Liver (tissue), 9 donors: ENCODE data around the gene DRD1. TPM values are rescaled to one million over a fixed set of nuclear protein-coding genes. Genes with fewer than 3 reads are reported as not detected.

Experiments
- DNase-seq: peaks from one replicate; pipeline ENCODE4 v3.0.0-alpha.2; 2017; ENCODE audit warnings: low spot score
- H3K27ac ChIP-seq, 2 donors: one replicate each; pipeline ENCODE4 v1.7.0; 2013; ENCODE audit warnings: inconsistent platforms in 2 of 2, low read length in 2 of 2, control low read depth in 1 of 2, low read depth in 1 of 2, mild to moderate bottlenecking in 1 of 2
- H3K27me3 ChIP-seq, 4 donors: one replicate each; pipeline versions ENCODE4 v1.6.1 to v1.7.0; 2013; ENCODE audit warnings: low read length in 3 of 4, inconsistent platforms in 1 of 4, mild to moderate bottlenecking in 1 of 4, moderate library complexity in 1 of 4; ENCODE audit not compliant: control insufficient read depth in 4 of 4, insufficient read depth in 4 of 4
- H3K36me3 ChIP-seq, 4 donors: one replicate each; pipeline versions ENCODE4 v1.6.1 to v1.7.0; 2013; ENCODE audit warnings: low read length in 3 of 4, mild to moderate bottlenecking in 3 of 4, low read depth in 1 of 4, moderate library complexity in 1 of 4; ENCODE audit not compliant: control insufficient read depth in 4 of 4, insufficient read depth in 3 of 4
- H3K4me1 ChIP-seq, 4 donors: one replicate each; pipeline versions ENCODE4 v1.6.1 to v1.7.0; 2013; ENCODE audit warnings: low read length in 3 of 4, mild to moderate bottlenecking in 3 of 4, moderate library complexity in 1 of 4; ENCODE audit not compliant: control insufficient read depth in 4 of 4, insufficient read depth in 4 of 4
- H3K4me3 ChIP-seq, 3 donors: one replicate each; pipeline versions ENCODE4 v1.6.1 to v1.7.0; 2013; ENCODE audit warnings: low read length in 3 of 3, control low read depth in 1 of 3, low read depth in 1 of 3, mild to moderate bottlenecking in 1 of 3
- H3K9ac ChIP-seq, 2 donors: one replicate each; pipeline ENCODE4 v1.7.0; 2013; ENCODE audit warnings: low read length in 2 of 2, mild to moderate bottlenecking in 2 of 2, moderate library complexity in 2 of 2, control low read depth in 1 of 2, low read depth in 1 of 2
- H3K9me3 ChIP-seq, 4 donors: one replicate each; pipeline versions ENCODE4 v1.6.1 to v1.7.0; 2013; ENCODE audit warnings: low read length in 3 of 4; ENCODE audit not compliant: control insufficient read depth in 4 of 4
- CTCF ChIP-seq: fragments of 150-350 bp; IDR thresholded peaks from 2 replicates; pipeline ENCODE4 v1.5.1; 2017; ENCODE audit warnings: improper control_type of control experiment, low read depth, low read length; ENCODE audit not compliant: missing input control
- EGR1 ChIP-seq, 2 donors: IDR thresholded peaks; 2 replicates each; pipeline ENCODE4 v1.6.1; 2016 to 2018; ENCODE audit warnings: antibody characterized with exemption in 2 of 2, low read depth in 2 of 2
- FOXA2 ChIP-seq: IDR thresholded peaks from 2 replicates; pipeline ENCODE4 v1.6.1; 2016; ENCODE audit warnings: antibody characterized with exemption
- GABPA ChIP-seq, 2 donors: IDR thresholded peaks in 1 of 2; conservative IDR thresholded peaks in 1 of 2; 2 replicates each; pipeline ENCODE4 v1.6.1; 2016; ENCODE audit warnings: antibody characterized with exemption in 2 of 2, mild to moderate bottlenecking in 1 of 2, moderate library complexity in 1 of 2
- HNF4A ChIP-seq, 2 donors: conservative IDR thresholded peaks; 2 replicates each; pipeline ENCODE4 v1.6.1; 2016; ENCODE audit warnings: antibody characterized with exemption in 2 of 2, mild to moderate bottlenecking in 2 of 2
- JUND ChIP-seq, 2 donors: IDR thresholded peaks; 2 replicates each; pipeline ENCODE4 v1.6.1; 2016; ENCODE audit warnings: antibody characterized with exemption in 2 of 2
- NR2F2 ChIP-seq: IDR thresholded peaks from 2 replicates; pipeline ENCODE4 v1.6.1; 2016; ENCODE audit warnings: antibody characterized with exemption
- RAD21 ChIP-seq, 2 donors: IDR thresholded peaks; 2 replicates each; pipeline ENCODE4 v1.6.1; 2016; ENCODE audit warnings: antibody characterized with exemption in 2 of 2, mild to moderate bottlenecking in 2 of 2
- RXRA ChIP-seq, 2 donors: IDR thresholded peaks; 2 replicates each; pipeline ENCODE4 v1.6.1; 2017 to 2018; ENCODE audit warnings: antibody characterized with exemption in 2 of 2, mild to moderate bottlenecking in 1 of 2
- TAF1 ChIP-seq: conservative IDR thresholded peaks from 2 replicates; pipeline ENCODE4 v1.6.1; 2016; ENCODE audit warnings: antibody characterized with exemption, mild to moderate bottlenecking
- YY1 ChIP-seq: IDR thresholded peaks from 2 replicates; pipeline ENCODE4 v1.6.1; 2016; ENCODE audit warnings: antibody characterized with exemption, mild to moderate bottlenecking
- WGBS: extraction: QIAGEN DNeasy Blood & Tissue Kit; methylation state at CpG from one replicate; pipeline ENCODE4 v1.1.7; 2013; 5-methylcytosine and 5-hydroxymethylcytosine counted together
- polyA plus RNA-seq, 2 donors: library from polyadenylated mRNA; stranded (reverse) in 1 of 2; unstranded in 1 of 2; fragments of 200-250 nt in 1 of 2; fragments of >200 nt in 1 of 2; fragmentation: Nextera tagmentation in 1 of 2; extraction: Ambion mirVana in 1 of 2; gene quantifications; one replicate each; pipeline versions ENCODE4 v1.2.1 to v1.2.3, GENCODE V29; 2013 to 2015
- total RNA-seq, 2 donors: library from RNA; depleted of rRNA; stranded (reverse); fragments of >200 nt; gene quantifications; one replicate each; pipeline ENCODE4 v1.2.3, GENCODE V29; 2014
- TF ChIP-seq, protein P1 (sequence below): IDR thresholded peaks from 2 replicates; pipeline ENCODE4 v1.6.1; 2016; ENCODE audit warnings: antibody characterized with exemption
- donor health status: healthy.
- donor health status: healthy.
- donor health status: healthy.
- donor health status: healthy.
- donor health status: healthy.

DRD1 gene
- total and polyA plus RNA-seq, 4 donors: 0.05 to 0.17 TPM; not detected in 2

DNA sequence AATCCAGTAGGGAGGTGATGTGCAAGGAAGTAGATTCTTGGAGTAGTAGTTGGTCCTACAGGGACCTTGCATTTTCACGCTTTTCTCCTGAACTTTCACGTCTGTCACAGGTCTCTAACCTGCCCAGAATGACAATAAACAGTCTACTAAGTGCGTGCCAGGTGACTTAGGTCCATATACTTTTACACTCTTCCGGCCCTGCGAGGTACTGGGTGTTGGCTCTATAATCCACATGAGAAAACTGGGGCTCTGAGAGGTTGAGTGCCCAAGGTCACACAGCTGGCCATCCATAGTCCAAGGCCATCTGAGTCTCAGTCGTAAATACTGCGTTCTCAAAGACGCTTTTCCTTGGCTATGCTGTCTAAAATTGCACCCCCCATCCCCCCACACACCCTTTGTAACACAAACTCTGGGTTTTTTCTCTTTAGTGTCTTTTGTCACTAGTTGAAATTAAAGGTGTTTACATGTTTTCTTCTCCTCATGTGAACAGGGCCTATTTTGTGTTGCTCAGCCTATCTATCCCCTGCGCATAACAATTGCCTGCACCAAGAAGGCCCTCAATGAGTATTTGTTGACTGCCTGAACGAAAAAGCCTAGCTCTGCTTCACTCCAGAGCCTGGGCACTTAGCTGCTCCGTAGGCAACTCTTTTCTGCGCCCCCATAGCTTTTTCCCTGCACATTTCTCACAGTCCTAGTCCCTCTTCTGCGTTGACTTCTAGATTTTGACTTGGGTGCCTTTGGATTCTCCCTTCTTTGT lies 35.3 kb upstream of the DRD1 start:
- Histone ChIP-seq H3K27me3 (no peaks in the 10 kb centered on the region), H3K4me1 (peaks cover 26 to 62% (median 47%) of the 10 kb centered on the region in 4 donors), H3K27ac (peak overlapping the region; percentile 93 to 94), H3K9me3 (no peaks in the 10 kb centered on the region), H3K36me3 (peaks cover 0 to 5% (median 0%) of the 10 kb centered on the region in 4 donors), H3K4me3 (peak overlapping the region; percentile 88 to 97 (median 91)), H3K9ac (peak overlapping the region; percentile 93 to 95)
- 31% methylated on average over 13 of the region's 13 CpGs for WGBS
- TF ChIP-seq, protein P1, sequence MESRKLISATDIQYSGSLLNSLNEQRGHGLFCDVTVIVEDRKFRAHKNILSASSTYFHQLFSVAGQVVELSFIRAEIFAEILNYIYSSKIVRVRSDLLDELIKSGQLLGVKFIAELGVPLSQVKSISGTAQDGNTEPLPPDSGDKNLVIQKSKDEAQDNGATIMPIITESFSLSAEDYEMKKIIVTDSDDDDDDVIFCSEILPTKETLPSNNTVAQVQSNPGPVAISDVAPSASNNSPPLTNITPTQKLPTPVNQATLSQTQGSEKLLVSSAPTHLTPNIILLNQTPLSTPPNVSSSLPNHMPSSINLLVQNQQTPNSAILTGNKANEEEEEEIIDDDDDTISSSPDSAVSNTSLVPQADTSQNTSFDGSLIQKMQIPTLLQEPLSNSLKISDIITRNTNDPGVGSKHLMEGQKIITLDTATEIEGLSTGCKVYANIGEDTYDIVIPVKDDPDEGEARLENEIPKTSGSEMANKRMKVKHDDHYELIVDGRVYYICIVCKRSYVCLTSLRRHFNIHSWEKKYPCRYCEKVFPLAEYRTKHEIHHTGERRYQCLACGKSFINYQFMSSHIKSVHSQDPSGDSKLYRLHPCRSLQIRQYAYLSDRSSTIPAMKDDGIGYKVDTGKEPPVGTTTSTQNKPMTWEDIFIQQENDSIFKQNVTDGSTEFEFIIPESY: no peak
- no peak for TF ChIP-seq NR2F2
- TF ChIP-seq GABPA (IDR thresholded peaks at IDR 0.05 in 1 of 2, conservative IDR thresholded peaks at IDR 0.05 in 1 of 2): no peak
- peak in 1 of 2 donors; percentile 34 for TF ChIP-seq RXRA (IDR thresholded peaks at IDR 0.05)
- TF ChIP-seq JUND (IDR thresholded peaks at IDR 0.05): no peak
- no peak for TF ChIP-seq FOXA2
- TF ChIP-seq HNF4A (conservative IDR thresholded peaks at IDR 0.05): peak; percentile 67 to 72
- TF ChIP-seq YY1: peak; percentile 45
- no peak for DNase-seq

DNA sequence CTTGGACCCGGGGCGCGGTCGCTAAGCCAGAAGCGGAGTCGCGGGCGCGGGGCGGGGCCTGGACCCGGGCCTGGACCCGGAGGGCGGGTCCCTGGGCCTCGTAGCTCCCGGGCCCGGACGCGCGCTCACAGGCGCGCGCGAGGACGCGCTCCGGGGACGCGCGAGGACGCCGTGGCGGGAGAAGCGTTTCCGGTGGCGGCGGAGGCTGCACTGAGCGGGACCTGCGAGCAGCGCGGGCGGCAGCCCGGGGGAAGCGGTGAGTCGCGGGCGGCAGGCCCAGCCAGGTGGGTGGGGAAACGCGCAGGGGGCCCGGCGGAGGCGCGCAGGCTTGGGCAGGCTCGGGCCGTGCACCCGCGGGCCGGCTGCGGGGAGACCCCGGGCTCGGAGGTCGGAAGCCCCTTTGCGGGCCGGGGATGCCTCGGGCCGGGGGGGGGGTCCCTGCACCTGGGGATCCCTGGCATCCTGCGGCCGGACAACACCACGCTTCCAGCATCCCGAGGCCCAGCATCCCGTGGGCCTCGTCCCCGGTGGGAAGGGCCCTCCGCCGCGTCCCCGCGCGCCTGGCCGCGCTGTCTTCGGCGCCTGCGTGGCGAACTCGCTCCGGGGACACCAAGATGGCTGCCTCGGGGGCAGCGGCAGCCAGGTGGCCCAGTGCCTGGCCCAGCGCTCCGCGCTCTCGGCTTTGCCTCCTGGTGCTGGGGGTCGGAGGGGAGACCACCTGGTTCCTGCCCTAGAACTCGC lies 34.6 kb upstream of the DRD1 start, which contains the start of gene SFXN1:
TSS of gene SFXN1 (plus strand) at position 177 of the 741 bp plus-strand sequence. CDS start 13,544 bp downstream, outside the sequence.
- no peaks in the 10 kb centered on the region for H3K27me3 ChIP-seq

GRCh38 chr5:175478008-175478383 lies 34.0 kb upstream of the DRD1 start:
- H3K27me3 ChIP-seq: no peaks in the 10 kb centered on the region
- H3K27ac ChIP-seq: peak overlapping the region; percentile 93 to 94
- 3% methylated on average over 12 of the region's 12 CpGs for WGBS

More for the DNA sequence above, 34.6 kb upstream of the DRD1 start, which contains the start of gene SFXN1:
- peaks cover 23 to 65% (median 47%) of the 10 kb centered on the region in 4 donors for H3K4me1 ChIP-seq
- peak within 1 kb of the TSS; percentile 88 to 97 (median 91) for H3K4me3 ChIP-seq
- under 1% methylated on average over 94 of the region's 94 CpGs for WGBS
- no peaks in the 10 kb centered on the region for H3K9me3 ChIP-seq
- DNase-seq: peak; percentile 79
- H3K36me3 ChIP-seq: peaks cover 0 to 2% (median 0%) of the 10 kb centered on the region in 4 donors
- TF ChIP-seq HNF4A (conservative IDR thresholded peaks at IDR 0.05): peak; percentile 19 to 37
- peak; percentile 95 for TF ChIP-seq YY1
- peak in 1 of 2 donors; percentile 20 for TF ChIP-seq GABPA (IDR thresholded peaks at IDR 0.05 in 1 of 2, conservative IDR thresholded peaks at IDR 0.05 in 1 of 2)
- TF ChIP-seq NR2F2: no peak
- H3K9ac ChIP-seq: peak within 1 kb of the TSS; percentile 93 to 95
- H3K27ac ChIP-seq: peak within 1 kb of the TSS; percentile 93 to 94

More at GRCh38 chr5:175478008-175478383, 34.0 kb upstream of the DRD1 start:
- Histone ChIP-seq H3K4me1 (peaks cover 23 to 65% (median 47%) of the 10 kb centered on the region in 4 donors), H3K36me3 (no peaks in the 10 kb centered on the region), H3K9me3 (no peaks in the 10 kb centered on the region), H3K4me3 (peak overlapping the region in 2 of 3 donors; percentile 16 to 91), H3K9ac (peak overlapping the region; percentile 8 to 20)
- TF ChIP-seq RAD21 (IDR thresholded peaks at IDR 0.05) (no peak), TAF1 (no peak), RXRA (IDR thresholded peaks at IDR 0.05) (no peak), CTCF (no peak), GABPA (IDR thresholded peaks at IDR 0.05 in 1 of 2, conservative IDR thresholded peaks at IDR 0.05 in 1 of 2) (no peak), EGR1 (IDR thresholded peaks at IDR 0.05; ENCODE audit: low read depth in 2 of 2) (no peak), JUND (IDR thresholded peaks at IDR 0.05) (no peak)
- no peak for DNase-seq
